Neural cell (in vitro differentiated cells): Measurements from ENCODE around the gene PLCB4. TPM values are rescaled to one million over a fixed set of nuclear protein-coding genes. Genes with fewer than 3 reads are reported as not detected.

Experiments
- H2AFZ ChIP-seq: fragments of 200-600, 300-800 bp; sonication (generic), shearing (Covaris generic); 2 replicates; pipeline ENCODE4 v1.6.0; 2014; ENCODE audit warnings: low read depth, mild to moderate bottlenecking, antibody characterized with exemption, low read length, moderate library complexity
- H3F3A ChIP-seq: fragments of 200-600 bp; shearing (Covaris generic); 2 replicates; pipeline ENCODE4 v1.6.1; 2016; ENCODE audit warnings: mild to moderate bottlenecking, moderate library complexity, mixed read lengths, antibody characterized with exemption, low read length; ENCODE audit not compliant: insufficient read depth, poor library complexity, severe bottlenecking
- H3K27ac ChIP-seq: fragments of 200-600, 300-800 bp; sonication (generic), shearing (Covaris generic); 2 replicates; pipeline ENCODE4 v1.5.1; 2014; ENCODE audit warnings: mild to moderate bottlenecking, low read length, moderate library complexity
- H3K27me3 ChIP-seq: fragments of 300-800, 200-600 bp; sonication (generic), shearing (Covaris generic); 2 replicates; pipeline ENCODE4 v1.6.0; 2014; ENCODE audit warnings: mild to moderate bottlenecking, low read depth, low read length, moderate library complexity; ENCODE audit not compliant: insufficient read depth
- H3K36me3 ChIP-seq: fragments of 300-800, 200-600 bp; sonication (generic), shearing (Covaris generic); 2 replicates; pipeline ENCODE4 v1.5.1; 2014; ENCODE audit warnings: mild to moderate bottlenecking, antibody characterized with exemption, low read length, moderate library complexity; ENCODE audit not compliant: insufficient read depth
- H3K4me2 ChIP-seq: fragments of 300-800, 200-600 bp; sonication (generic), shearing (Covaris generic); 2 replicates; pipeline ENCODE4 v1.6.0; 2014; ENCODE audit warnings: mild to moderate bottlenecking, low read length
- H3K4me3 ChIP-seq: fragments of 300-800, 200-600 bp; sonication (generic), shearing (Covaris generic); 2 replicates; pipeline ENCODE4 v1.5.1; 2014; ENCODE audit warnings: mild to moderate bottlenecking, low read length, moderate library complexity
- H3K79me2 ChIP-seq: fragments of 200-600 bp; shearing (Covaris generic); replicated peaks from 2 replicates; pipeline ENCODE4 v1.6.0; 2014; ENCODE audit warnings: mild to moderate bottlenecking, low read length, moderate library complexity; ENCODE audit not compliant: insufficient read depth
- H3K9ac ChIP-seq: fragments of 300-800, 200-600 bp; sonication (generic), shearing (Covaris generic); 2 replicates; pipeline ENCODE4 v1.6.1; 2016; ENCODE audit warnings: mild to moderate bottlenecking, low read length, mixed read lengths
- H3K9me2 ChIP-seq: fragments of 200-600 bp; shearing (Covaris generic); 2 replicates; pipeline ENCODE4 v1.6.1; 2016; ENCODE audit warnings: mild to moderate bottlenecking, low read length, mixed read lengths; ENCODE audit not compliant: insufficient read depth
- H3K9me3 ChIP-seq: fragments of 200-600, 300-800 bp; sonication (generic), shearing (Covaris generic); 2 replicates; pipeline ENCODE4 v1.6.1; 2016; ENCODE audit warnings: mild to moderate bottlenecking, mixed run types, low read length, moderate library complexity, mixed read lengths
- H4K20me1 ChIP-seq: fragments of 200-600 bp; shearing (Covaris generic); 2 replicates; pipeline ENCODE4 v1.6.1; 2016; ENCODE audit warnings: mild to moderate bottlenecking, mixed run types; ENCODE audit not compliant: insufficient read depth
- CTCF ChIP-seq: fragments of 450-650 bp; IDR thresholded peaks from 2 replicates; pipeline ENCODE4 v1.5.1; 2014; ENCODE audit warnings: antibody characterized with exemption, mild to moderate bottlenecking, moderate library complexity; ENCODE audit not compliant: poor library complexity, severe bottlenecking
- EP300 ChIP-seq: fragments of 450-650 bp; conservative IDR thresholded peaks from 2 replicates; pipeline ENCODE4 v1.6.1; 2014; ENCODE audit warnings: antibody characterized with exemption, mild to moderate bottlenecking, moderate library complexity; ENCODE audit not compliant: poor library complexity, severe bottlenecking
- EZH2 ChIP-seq: fragments of 200-600, 300-800 bp; shearing (Covaris generic), sonication (generic); IDR thresholded peaks from 2 replicates; pipeline ENCODE4 v1.6.1; 2014; ENCODE audit warnings: antibody characterized with exemption, low read length, borderline replicate concordance, mild to moderate bottlenecking; ENCODE audit not compliant: insufficient read depth, poor library complexity, severe bottlenecking
- MXI1 ChIP-seq: fragments of 450-650 bp; conservative IDR thresholded peaks from 2 replicates; pipeline ENCODE4 v1.6.1; 2014; ENCODE audit warnings: antibody characterized with exemption, mild to moderate bottlenecking; ENCODE audit not compliant: poor library complexity, severe bottlenecking
- POLR2AphosphoS5 ChIP-seq: IDR thresholded peaks from 2 replicates; pipeline ENCODE4 v1.6.1; 2012
- RAD21 ChIP-seq: fragments of 450-650 bp; conservative IDR thresholded peaks from 2 replicates; pipeline ENCODE4 v1.6.1; 2014; ENCODE audit warnings: antibody characterized with exemption, mild to moderate bottlenecking, moderate library complexity
- REST ChIP-seq: IDR thresholded peaks from 2 replicates; pipeline ENCODE4 v1.6.1; 2012; ENCODE audit warnings: borderline replicate concordance
- SMC3 ChIP-seq: fragments of 450-650 bp; conservative IDR thresholded peaks from 2 replicates; pipeline ENCODE4 v1.6.1; 2014; ENCODE audit warnings: antibody characterized with exemption, mild to moderate bottlenecking, moderate library complexity; ENCODE audit not compliant: poor library complexity
- TAF1 ChIP-seq: IDR thresholded peaks from 2 replicates; pipeline ENCODE4 v1.6.1; 2012; ENCODE audit warnings: low read depth
- polyA plus RNA-seq: library from polyadenylated mRNA; depleted of rRNA; stranded (reverse); fragments of >200 nt; gene quantifications from 2 replicates; pipeline ENCODE4 v1.2.3, GENCODE V29; 2014

Gene PLCB4
- polyA plus RNA-seq, 1 donor from 2014 or later, result 13.1 TPM

- H3K9me2 ChIP-seq, result no peaks in the 10 kb centered on the region
- no peak overlapping the region for H3K9ac ChIP-seq
- no peak overlapping the region for H2AFZ ChIP-seq
- no peaks in the 10 kb centered on the region for H3K9me3 ChIP-seq
- H3F3A ChIP-seq, result no peaks in the 10 kb centered on the region
- TF ChIP-seq TAF1 (no peak), EZH2 (no peak), RAD21 (no peak), REST (no peak)
- H3K4me3 ChIP-seq, result no peak overlapping the region
- no peaks in the 10 kb centered on the region for H4K20me1 ChIP-seq
- H3K36me3 ChIP-seq, result no peaks in the 10 kb centered on the region
- no peaks in the 10 kb centered on the region for H3K79me2 ChIP-seq
- no peaks in the 10 kb centered on the region for H3K27me3 ChIP-seq
- no peak overlapping the region for H3K27ac ChIP-seq
- H3K4me2 ChIP-seq, result no peak overlapping the region
These were observed 411.2 kb downstream of the PLCB4 start for GRCh38 chr20:9480066-9480465.

GRCh38 chr20:9482180-9482579 lies 413.3 kb downstream of the PLCB4 start:
- Histone ChIP-seq H3F3A (no peaks in the 10 kb centered on the region), H3K27ac (no peak overlapping the region), H3K4me2 (no peak overlapping the region), H4K20me1 (no peaks in the 10 kb centered on the region), H3K9me3 (no peaks in the 10 kb centered on the region), H3K36me3 (no peaks in the 10 kb centered on the region), H3K9ac (no peak overlapping the region), H3K4me3 (no peak overlapping the region), H3K27me3 (no peaks in the 10 kb centered on the region), H3K9me2 (no peaks in the 10 kb centered on the region), H3K79me2 (no peaks in the 10 kb centered on the region), H2AFZ (no peak overlapping the region)
- no peak for TF ChIP-seq CTCF
- no peak for TF ChIP-seq RAD21
- TF ChIP-seq POLR2AphosphoS5, result no peak
- TF ChIP-seq EZH2, result no peak
- TF ChIP-seq SMC3, result no peak
- TF ChIP-seq MXI1, result no peak
- no peak for TF ChIP-seq REST
- TF ChIP-seq TAF1, result no peak
- TF ChIP-seq EP300, result no peak
